ENCODE results near the gene PPFIBP1.

PPFIBP1 gene

GRCh38 chr12:27505109-27505508 is 18.9 kb upstream of the PPFIBP1 start:
- no peak overlapping the region for H3K18ac ChIP-seq (ENCODE audit: low read length)
- H3K14ac ChIP-seq (ENCODE audit: low read length), result no peak overlapping the region
- no peak overlapping the region for H3K9ac ChIP-seq (ENCODE audit: low read length)
- H3K79me1 ChIP-seq (ENCODE audit: low read length), result no peaks in the 10 kb centered on the region
- H4K8ac ChIP-seq (ENCODE audit: low read depth, low read length), result no peak overlapping the region
- H3K4me3 ChIP-seq (ENCODE audit: low read depth, low read length), result no peak overlapping the region
- no peaks in the 10 kb centered on the region for H3K36me3 ChIP-seq (ENCODE audit: control insufficient read depth in 1 of 2, insufficient read depth in 2 of 2, low read length in 2 of 2)
- H2BK5ac ChIP-seq (ENCODE audit: low read depth, low read length, poor library complexity), result no peak overlapping the region
- H4K12ac ChIP-seq (ENCODE audit: low read depth, low read length), result no peak overlapping the region
- no peak for DNase-seq
- no peaks in the 10 kb centered on the region for H3K27me3 ChIP-seq (ENCODE audit: insufficient read depth, low read length)
- no CpG with 5 or more reads among the region's 2 CpGs for WGBS (ENCODE audit: extremely low coverage, insufficient coverage, insufficient read length)
- H2AK5ac ChIP-seq (ENCODE audit: low read length), result no peak overlapping the region
- no peak overlapping the region for H3K23ac ChIP-seq (ENCODE audit: low read length)
- H3K9me3 ChIP-seq (ENCODE audit: insufficient read depth, low read depth, low read length), result no peaks in the 10 kb centered on the region
- H2BK120ac ChIP-seq (ENCODE audit: insufficient read depth, low read length, poor library complexity), result no peak overlapping the region
- H3K4me1 ChIP-seq (ENCODE audit: control insufficient read depth in 1 of 2, insufficient read depth in 2 of 2, low read length in 2 of 2), result no peaks in the 10 kb centered on the region
- H3K27ac ChIP-seq (ENCODE audit: low read depth, low read length), result no peak overlapping the region
- H4K91ac ChIP-seq (ENCODE audit: low read depth, low read length), result no peak overlapping the region
- no peak overlapping the region for H2AFZ ChIP-seq (ENCODE audit: insufficient read depth, low read length, poor library complexity)
- no peak overlapping the region for H2BK12ac ChIP-seq (ENCODE audit: low read length)
- H3K79me2 ChIP-seq (ENCODE audit: control insufficient read depth, insufficient read depth, low read length, poor library complexity), result no peaks in the 10 kb centered on the region
- no peak overlapping the region for H3K4me2 ChIP-seq (ENCODE audit: low read length)
- no peak overlapping the region for H3K4ac ChIP-seq (ENCODE audit: low read depth, low read length)

DNA sequence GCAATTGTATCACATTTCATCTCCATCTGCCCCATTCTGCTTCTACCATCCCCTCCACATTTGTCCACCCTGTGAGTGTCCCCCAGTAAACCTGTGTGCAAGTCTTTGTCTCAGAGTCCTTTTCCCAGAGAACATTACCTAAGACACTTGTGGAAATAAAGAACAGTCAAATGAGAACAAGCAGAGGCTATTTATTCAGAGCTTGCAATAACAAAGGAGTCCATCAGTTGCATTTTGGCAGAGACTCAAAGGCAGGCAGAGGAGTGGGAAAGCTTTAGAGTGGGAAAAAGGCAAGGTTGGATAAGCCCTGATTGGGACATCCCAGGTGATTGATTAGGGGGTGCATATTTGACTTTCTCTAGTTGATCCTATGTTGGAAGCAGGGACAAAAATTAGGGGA is 18.2 kb upstream of the PPFIBP1 start:
- H3K18ac ChIP-seq (ENCODE audit: low read length), result no peak overlapping the region
- H3K9me3 ChIP-seq (ENCODE audit: insufficient read depth, low read depth, low read length), result no peaks in the 10 kb centered on the region
- no peak for DNase-seq
- H3K4me2 ChIP-seq (ENCODE audit: low read length), result no peak overlapping the region
- H3K79me2 ChIP-seq (ENCODE audit: control insufficient read depth, insufficient read depth, low read length, poor library complexity), result no peaks in the 10 kb centered on the region
- no peak overlapping the region for H3K23ac ChIP-seq (ENCODE audit: low read length)
- H2BK12ac ChIP-seq (ENCODE audit: low read length), result no peak overlapping the region
- H3K4me1 ChIP-seq (ENCODE audit: control insufficient read depth in 1 of 2, insufficient read depth in 2 of 2, low read length in 2 of 2), result no peaks in the 10 kb centered on the region
- H3K79me1 ChIP-seq (ENCODE audit: low read length), result no peaks in the 10 kb centered on the region
- H3K14ac ChIP-seq (ENCODE audit: low read length), result no peak overlapping the region
- no peak overlapping the region for H2BK5ac ChIP-seq (ENCODE audit: low read depth, low read length, poor library complexity)
- no peak overlapping the region for H4K8ac ChIP-seq (ENCODE audit: low read depth, low read length)
- H3K4me3 ChIP-seq (ENCODE audit: low read depth, low read length), result no peak overlapping the region
- no peak overlapping the region for H2BK120ac ChIP-seq (ENCODE audit: insufficient read depth, low read length, poor library complexity)
- H4K91ac ChIP-seq (ENCODE audit: low read depth, low read length), result no peak overlapping the region
- no peak overlapping the region for H4K12ac ChIP-seq (ENCODE audit: low read depth, low read length)
- H2AK5ac ChIP-seq (ENCODE audit: low read length), result no peak overlapping the region
- no peaks in the 10 kb centered on the region for H3K27me3 ChIP-seq (ENCODE audit: insufficient read depth, low read length)
- H3K36me3 ChIP-seq (ENCODE audit: control insufficient read depth in 1 of 2, insufficient read depth in 2 of 2, low read length in 2 of 2), result no peaks in the 10 kb centered on the region
- no peak overlapping the region for H3K4ac ChIP-seq (ENCODE audit: low read depth, low read length)
- no peak overlapping the region for H3K27ac ChIP-seq (ENCODE audit: low read depth, low read length)
- no peak overlapping the region for H2AFZ ChIP-seq (ENCODE audit: insufficient read depth, low read length, poor library complexity)
- H3K9ac ChIP-seq (ENCODE audit: low read length), result peak overlapping the region; percentile 48

DNA sequence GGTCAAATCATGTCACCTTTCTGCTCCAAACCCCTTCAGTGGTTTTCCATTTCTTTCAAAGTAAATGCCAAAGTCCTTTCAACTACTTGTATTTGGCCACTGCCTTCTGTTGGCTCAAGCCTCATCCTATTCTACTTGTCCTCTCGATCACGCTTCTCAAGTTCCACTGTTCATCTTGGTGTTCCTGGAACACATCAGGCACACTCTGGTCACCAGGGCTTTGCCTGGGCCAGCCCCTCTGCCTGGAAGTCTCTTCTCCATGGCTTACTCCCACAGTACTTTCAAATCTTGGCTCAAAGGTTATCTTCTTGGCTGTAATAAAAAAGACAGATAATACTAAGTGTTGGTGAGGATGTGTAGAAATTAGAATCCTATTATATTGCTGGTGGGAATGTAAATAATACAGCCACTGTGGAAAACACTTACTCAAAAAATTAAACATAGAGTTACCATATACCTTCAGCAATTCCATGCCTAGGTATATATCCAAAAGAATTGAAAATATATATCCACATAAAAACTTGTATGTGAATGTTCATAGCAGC is 17.3 kb upstream of the PPFIBP1 start:
- Histone ChIP-seq H2BK5ac (ENCODE audit: low read depth, low read length, poor library complexity) (no peak overlapping the region), H3K23ac (ENCODE audit: low read length) (no peak overlapping the region), H3K36me3 (ENCODE audit: control insufficient read depth in 1 of 2, insufficient read depth in 2 of 2, low read length in 2 of 2) (no peaks in the 10 kb centered on the region), H2AFZ (ENCODE audit: insufficient read depth, low read length, poor library complexity) (no peak overlapping the region), H2BK12ac (ENCODE audit: low read length) (no peak overlapping the region), H3K79me1 (ENCODE audit: low read length) (peaks cover 2% of the 10 kb centered on the region), H2BK120ac (ENCODE audit: insufficient read depth, low read length, poor library complexity) (no peak overlapping the region), H4K12ac (ENCODE audit: low read depth, low read length) (no peak overlapping the region), H3K4ac (ENCODE audit: low read depth, low read length) (no peak overlapping the region), H3K9ac (ENCODE audit: low read length) (no peak overlapping the region), H2AK5ac (ENCODE audit: low read length) (no peak overlapping the region), H4K91ac (ENCODE audit: low read depth, low read length) (no peak overlapping the region), H3K14ac (ENCODE audit: low read length) (no peak overlapping the region), H3K18ac (ENCODE audit: low read length) (no peak overlapping the region), H3K9me3 (ENCODE audit: insufficient read depth, low read depth, low read length) (no peaks in the 10 kb centered on the region), H4K8ac (ENCODE audit: low read depth, low read length) (no peak overlapping the region), H3K27ac (ENCODE audit: low read depth, low read length) (no peak overlapping the region), H3K79me2 (ENCODE audit: control insufficient read depth, insufficient read depth, low read length, poor library complexity) (peaks cover 1% of the 10 kb centered on the region), H3K27me3 (ENCODE audit: insufficient read depth, low read length) (no peaks in the 10 kb centered on the region), H3K4me3 (ENCODE audit: low read depth, low read length) (no peak overlapping the region), H3K4me1 (ENCODE audit: control insufficient read depth in 1 of 2, insufficient read depth in 2 of 2, low read length in 2 of 2) (peaks cover 0 to 2% of the 10 kb centered on the region in 2 experiments), H3K4me2 (ENCODE audit: low read length) (no peak overlapping the region)
- DNase-seq, result no peak
- no CpG with 5 or more reads among the region's 2 CpGs for WGBS (ENCODE audit: extremely low coverage, insufficient coverage, insufficient read length)

- H4K12ac ChIP-seq (ENCODE audit: low read depth, low read length), result no peak overlapping the region
- no peak overlapping the region for H3K27ac ChIP-seq (ENCODE audit: low read depth, low read length)
- H4K91ac ChIP-seq (ENCODE audit: low read depth, low read length), result no peak overlapping the region
- H2AK5ac ChIP-seq (ENCODE audit: low read length), result no peak overlapping the region
- no peak overlapping the region for H3K4ac ChIP-seq (ENCODE audit: low read depth, low read length)
- peaks cover 8% of the 10 kb centered on the region for H3K79me1 ChIP-seq (ENCODE audit: low read length)
- no peak overlapping the region for H3K18ac ChIP-seq (ENCODE audit: low read length)
- no peak for DNase-seq
- peaks cover 1% of the 10 kb centered on the region for H3K79me2 ChIP-seq (ENCODE audit: control insufficient read depth, insufficient read depth, low read length, poor library complexity)
- no CpG with 5 or more reads among the region's 5 CpGs for WGBS (ENCODE audit: extremely low coverage, insufficient coverage, insufficient read length)
- no peak overlapping the region for H2BK120ac ChIP-seq (ENCODE audit: insufficient read depth, low read length, poor library complexity)
- H2AFZ ChIP-seq (ENCODE audit: insufficient read depth, low read length, poor library complexity), result no peak overlapping the region
- no peak overlapping the region for H3K14ac ChIP-seq (ENCODE audit: low read length)
- H3K9me3 ChIP-seq (ENCODE audit: insufficient read depth, low read depth, low read length), result no peaks in the 10 kb centered on the region
- H2BK5ac ChIP-seq (ENCODE audit: low read depth, low read length, poor library complexity), result no peak overlapping the region
- no peak overlapping the region for H3K4me2 ChIP-seq (ENCODE audit: low read length)
- H3K9ac ChIP-seq (ENCODE audit: low read length), result no peak overlapping the region
- H3K4me1 ChIP-seq (ENCODE audit: control insufficient read depth in 1 of 2, insufficient read depth in 2 of 2, low read length in 2 of 2), result peaks cover 0 to 2% of the 10 kb centered on the region in 2 experiments
- no peak overlapping the region for H3K23ac ChIP-seq (ENCODE audit: low read length)
- no peak overlapping the region for H4K8ac ChIP-seq (ENCODE audit: low read depth, low read length)
- H3K27me3 ChIP-seq (ENCODE audit: insufficient read depth, low read length), result no peaks in the 10 kb centered on the region
- H3K36me3 ChIP-seq (ENCODE audit: control insufficient read depth in 1 of 2, insufficient read depth in 2 of 2, low read length in 2 of 2), result no peaks in the 10 kb centered on the region
- H3K4me3 ChIP-seq (ENCODE audit: low read depth, low read length), result no peak overlapping the region
- H2BK12ac ChIP-seq (ENCODE audit: low read length), result no peak overlapping the region
Measured at GRCh38 chr12:27508736-27509431, 15.1 kb upstream of the PPFIBP1 start.

Measured in trophoblast cell (in vitro differentiated cells and primary cell).